PC-9 (cell line): ENCODE measurements around the gene SPECC1L.
"Not testable (repeated sequence)": the region's sequence is repeated elsewhere in the genome, so short reads cannot be mapped to it uniquely, and the experiment has no call there.

Source experiments
- CTCF ChIP-seq: fragments of 200-600 bp; sonication (generic); conservative IDR thresholded peaks from 2 replicates; pipeline ENCODE4 v1.6.1; 2017; ENCODE audit warnings: mixed run types, antibody characterized with exemption, mild to moderate bottlenecking, moderate library complexity
- EZH2 ChIP-seq: fragments of 200-600 bp; sonication (generic); IDR thresholded peaks from 2 replicates; pipeline ENCODE4 v1.8.0; 2017; ENCODE audit warnings: antibody characterized with exemption, low read depth

GRCh38 chr22:24280363-24280762 lies 9.7 kb downstream of the SPECC1L start:
- not testable (repeated sequence) for TF ChIP-seq CTCF, EZH2
